ENCODE data around the gene MB21D2.

Gene MB21D2

GRCh38 chr3:192931825-192932224, 14.2 kb upstream of the MB21D2 start:
- TF ChIP-seq, protein P1, sequence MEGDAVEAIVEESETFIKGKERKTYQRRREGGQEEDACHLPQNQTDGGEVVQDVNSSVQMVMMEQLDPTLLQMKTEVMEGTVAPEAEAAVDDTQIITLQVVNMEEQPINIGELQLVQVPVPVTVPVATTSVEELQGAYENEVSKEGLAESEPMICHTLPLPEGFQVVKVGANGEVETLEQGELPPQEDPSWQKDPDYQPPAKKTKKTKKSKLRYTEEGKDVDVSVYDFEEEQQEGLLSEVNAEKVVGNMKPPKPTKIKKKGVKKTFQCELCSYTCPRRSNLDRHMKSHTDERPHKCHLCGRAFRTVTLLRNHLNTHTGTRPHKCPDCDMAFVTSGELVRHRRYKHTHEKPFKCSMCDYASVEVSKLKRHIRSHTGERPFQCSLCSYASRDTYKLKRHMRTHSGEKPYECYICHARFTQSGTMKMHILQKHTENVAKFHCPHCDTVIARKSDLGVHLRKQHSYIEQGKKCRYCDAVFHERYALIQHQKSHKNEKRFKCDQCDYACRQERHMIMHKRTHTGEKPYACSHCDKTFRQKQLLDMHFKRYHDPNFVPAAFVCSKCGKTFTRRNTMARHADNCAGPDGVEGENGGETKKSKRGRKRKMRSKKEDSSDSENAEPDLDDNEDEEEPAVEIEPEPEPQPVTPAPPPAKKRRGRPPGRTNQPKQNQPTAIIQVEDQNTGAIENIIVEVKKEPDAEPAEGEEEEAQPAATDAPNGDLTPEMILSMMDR (IDR thresholded peaks at IDR 0.05; ENCODE audit: low read depth, low read length) = no peak
- no peak overlapping the region for H3K4me3 ChIP-seq (ENCODE audit: low read depth, low read length)

DNA sequence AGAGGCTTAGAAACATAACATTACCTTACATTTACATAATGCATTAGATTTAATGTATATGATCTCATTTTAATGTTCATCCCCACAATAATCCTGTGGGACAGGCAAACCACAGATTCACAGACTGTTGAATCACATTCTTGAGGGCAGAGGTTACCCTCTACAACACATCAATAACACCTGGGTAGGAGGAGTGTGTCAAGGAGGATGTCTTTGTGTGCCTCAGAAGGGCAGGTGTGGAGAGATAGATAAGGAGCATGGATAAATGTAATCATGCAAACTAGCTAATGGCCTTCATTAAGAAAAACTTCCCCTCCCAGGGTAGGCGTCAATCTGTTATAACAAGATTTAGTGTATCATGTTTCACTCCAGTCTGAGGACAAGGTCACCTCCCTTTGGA, 12.9 kb upstream of the MB21D2 start:
- TF ChIP-seq, protein P1 (IDR thresholded peaks at IDR 0.05; ENCODE audit: low read depth, low read length) = no peak
- H3K4me3 ChIP-seq (ENCODE audit: low read depth, low read length) = no peak overlapping the region

DNA sequence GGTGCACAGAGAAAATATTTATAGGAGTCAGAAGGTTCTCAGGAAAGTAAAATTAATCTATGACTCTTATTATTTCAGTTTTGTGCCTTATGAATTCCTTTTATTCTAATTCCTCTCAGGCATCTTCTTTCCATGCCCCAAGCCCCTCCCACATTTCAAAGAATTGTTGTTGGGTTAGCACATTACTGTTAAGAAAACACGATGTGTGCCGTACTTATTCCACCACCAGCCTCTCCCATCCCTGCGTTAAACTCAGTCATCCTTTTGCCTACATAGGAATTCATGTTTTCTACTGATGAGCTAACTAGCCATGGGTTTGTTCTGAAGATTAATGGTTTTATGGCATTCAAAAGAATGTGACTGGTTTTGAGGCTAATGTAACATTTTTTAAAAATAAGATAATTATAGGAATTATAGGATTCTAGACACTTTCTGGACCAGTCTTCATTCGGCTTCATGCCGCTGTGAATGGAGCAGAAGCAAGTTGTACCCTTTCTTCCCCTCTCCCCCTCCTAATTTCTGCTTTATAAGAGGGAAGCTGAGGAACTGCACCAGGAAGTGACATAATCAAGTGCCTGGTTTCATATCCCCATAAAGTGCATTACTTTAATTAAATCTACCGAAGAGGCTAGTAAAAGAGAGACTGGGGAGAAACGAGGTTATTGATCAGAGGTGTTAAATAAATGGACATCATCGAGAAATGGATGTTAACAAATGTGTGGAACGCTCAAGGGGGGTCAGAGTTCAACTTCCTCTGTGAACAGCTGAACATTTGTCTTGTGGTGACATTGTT, 12.3 kb upstream of the MB21D2 start:
- TF ChIP-seq, protein P1 (IDR thresholded peaks at IDR 0.05; ENCODE audit: low read depth, low read length) = no peak
- no peak overlapping the region for H3K4me3 ChIP-seq (ENCODE audit: low read depth, low read length)

DNA sequence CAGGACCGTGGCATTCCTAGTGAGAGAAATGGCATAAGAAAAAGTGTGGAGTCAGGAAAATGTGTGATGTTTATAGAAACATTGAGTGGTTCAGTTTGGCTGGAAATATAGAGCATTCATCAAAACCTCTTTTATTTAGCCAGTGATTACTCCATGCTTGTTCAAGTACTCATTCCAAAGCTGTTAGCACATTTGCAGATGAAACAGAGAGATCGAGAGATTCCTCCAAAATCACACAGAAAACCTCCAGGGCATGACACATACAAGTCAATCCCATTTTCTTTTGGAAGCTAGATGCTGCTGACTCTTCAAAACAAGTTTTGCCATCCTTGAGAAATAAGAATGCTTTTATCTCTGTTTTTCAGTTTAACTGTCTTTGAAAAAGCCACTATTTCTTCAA, 11.5 kb upstream of the MB21D2 start:
- H3K4me3 ChIP-seq (ENCODE audit: low read depth, low read length) = no peak overlapping the region
- TF ChIP-seq, protein P1 (IDR thresholded peaks at IDR 0.05; ENCODE audit: low read depth, low read length) = no peak

DNA sequence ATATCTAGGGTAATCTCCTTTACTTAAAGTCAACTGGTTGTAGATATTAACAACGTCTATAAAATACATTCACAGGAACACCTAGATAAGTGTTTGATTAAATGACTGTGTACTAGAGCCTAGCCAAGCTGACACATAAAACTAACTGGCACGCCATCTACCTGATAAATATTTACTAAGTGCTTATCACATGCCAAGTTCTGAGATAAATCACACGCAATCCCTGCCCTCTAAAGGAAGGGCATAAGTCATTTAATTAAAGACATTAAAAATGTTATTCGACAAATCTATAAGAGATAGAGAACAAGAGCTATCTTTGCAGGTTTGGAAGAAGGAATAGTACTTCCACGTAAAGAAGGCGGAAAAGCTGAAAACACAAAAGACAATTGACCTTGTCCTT, 11.1 kb upstream of the MB21D2 start:
- TF ChIP-seq, protein P1 (IDR thresholded peaks at IDR 0.05; ENCODE audit: low read depth, low read length) = no peak
- no peak overlapping the region for H3K4me3 ChIP-seq (ENCODE audit: low read depth, low read length)

- H3K4me3 ChIP-seq (ENCODE audit: low read depth, low read length) = no peak overlapping the region
- TF ChIP-seq, protein P1 (IDR thresholded peaks at IDR 0.05; ENCODE audit: low read depth, low read length) = no peak
Observed at GRCh38 chr3:192928016-192928415, 10.4 kb upstream of the MB21D2 start.

- TF ChIP-seq, protein P1 (IDR thresholded peaks at IDR 0.05; ENCODE audit: low read depth, low read length) = no peak
- H3K4me3 ChIP-seq (ENCODE audit: low read depth, low read length) = no peak overlapping the region
Observed at GRCh38 chr3:192927016-192927415, 9.4 kb upstream of the MB21D2 start.
